Cardiac fibroblast (primary cell): ENCODE results near the gene GFAP.
"Not testable (repeated sequence)": the region's sequence is repeated elsewhere in the genome, so short reads cannot be mapped to it uniquely, and the experiment has no call there.

ENCODE experiments used
- DNase-seq, 2 donors: peaks; one replicate each; pipeline versions ENCODE4 v3.0.0 to v3.0.0-alpha.2; 2010; ENCODE audit warnings: low read depth in 2 of 2
- H3K4me3 ChIP-seq, 2 donors: replicated peaks in 1 of 2; 1 replicate in 1 of 2; 2 replicates in 1 of 2; pipeline ENCODE4 v1.5.1; 2011; ENCODE audit warnings: low read depth in 2 of 2, low read length in 2 of 2, mild to moderate bottlenecking in 2 of 2, moderate library complexity in 1 of 2
- TF ChIP-seq, protein P1 (sequence below): IDR thresholded peaks from one replicate; pipeline ENCODE4 v1.5.1; 2011; ENCODE audit warnings: low read depth, mild to moderate bottlenecking, low read length, inconsistent platforms

The GFAP gene

GRCh38 chr17:44952946-44953475 is 37.7 kb upstream of the GFAP start:
- TF ChIP-seq, protein P1, sequence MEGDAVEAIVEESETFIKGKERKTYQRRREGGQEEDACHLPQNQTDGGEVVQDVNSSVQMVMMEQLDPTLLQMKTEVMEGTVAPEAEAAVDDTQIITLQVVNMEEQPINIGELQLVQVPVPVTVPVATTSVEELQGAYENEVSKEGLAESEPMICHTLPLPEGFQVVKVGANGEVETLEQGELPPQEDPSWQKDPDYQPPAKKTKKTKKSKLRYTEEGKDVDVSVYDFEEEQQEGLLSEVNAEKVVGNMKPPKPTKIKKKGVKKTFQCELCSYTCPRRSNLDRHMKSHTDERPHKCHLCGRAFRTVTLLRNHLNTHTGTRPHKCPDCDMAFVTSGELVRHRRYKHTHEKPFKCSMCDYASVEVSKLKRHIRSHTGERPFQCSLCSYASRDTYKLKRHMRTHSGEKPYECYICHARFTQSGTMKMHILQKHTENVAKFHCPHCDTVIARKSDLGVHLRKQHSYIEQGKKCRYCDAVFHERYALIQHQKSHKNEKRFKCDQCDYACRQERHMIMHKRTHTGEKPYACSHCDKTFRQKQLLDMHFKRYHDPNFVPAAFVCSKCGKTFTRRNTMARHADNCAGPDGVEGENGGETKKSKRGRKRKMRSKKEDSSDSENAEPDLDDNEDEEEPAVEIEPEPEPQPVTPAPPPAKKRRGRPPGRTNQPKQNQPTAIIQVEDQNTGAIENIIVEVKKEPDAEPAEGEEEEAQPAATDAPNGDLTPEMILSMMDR, result no peak
- no peak overlapping the region for H3K4me3 ChIP-seq
- no peak for DNase-seq

DNA sequence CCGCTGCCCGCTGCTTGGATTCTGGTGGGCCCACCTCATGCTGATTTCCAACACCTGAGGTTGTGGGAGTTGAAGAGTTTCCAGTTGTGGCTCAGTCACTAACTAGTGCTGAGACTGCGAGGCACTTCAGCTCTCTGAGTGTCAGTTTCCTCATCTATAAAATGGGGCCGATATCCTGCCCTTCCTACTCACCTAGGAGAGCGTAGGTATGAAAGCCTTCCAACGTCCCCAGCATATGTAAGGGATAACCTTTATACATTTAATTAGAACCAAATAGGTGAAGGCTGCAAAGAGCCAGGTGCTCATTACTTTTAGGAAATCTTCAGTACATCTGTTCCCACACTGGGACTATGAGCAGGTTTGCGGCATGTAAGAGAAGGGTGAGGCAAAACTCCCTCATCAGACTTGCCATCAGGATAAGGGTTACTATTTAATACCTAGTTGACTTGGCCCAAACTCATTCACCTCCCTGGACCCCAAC is 33.1 kb upstream of the GFAP start:
- H3K4me3 ChIP-seq, result peak overlapping the region; percentile 95 to 97
- TF ChIP-seq, protein P1, result no peak
- DNase-seq, result no peak

- DNase-seq, result peak; percentile 95 to 98
- TF ChIP-seq, protein P1, result peak; percentile 15
- peak within 1 kb of the TSS; percentile 95 to 97 for H3K4me3 ChIP-seq
Observed at GRCh38 chr17:44947461-44948314, 32.4 kb upstream of the GFAP start, which contains the start of gene KIF18B. Gene KIF18B, minus strand, starts transcription at chr17:44947773. Its CDS starts 11,429 bp downstream, at chr17:44936344.

- DNase-seq, H3K4me3 ChIP-seq: not testable (repeated sequence)
Observed at GRCh38 chr17:44945652-44946051, 30.4 kb upstream of the GFAP start.

GRCh38 chr17:44942456-44942855 is 27.2 kb upstream of the GFAP start:
- no peak overlapping the region for H3K4me3 ChIP-seq
- TF ChIP-seq, protein P1, result no peak
- DNase-seq, result no peak

GRCh38 chr17:44941712-44942331 is 26.5 kb upstream of the GFAP start:
- DNase-seq, result no peak
- TF ChIP-seq, protein P1, result no peak
- H3K4me3 ChIP-seq, result no peak overlapping the region

DNA sequence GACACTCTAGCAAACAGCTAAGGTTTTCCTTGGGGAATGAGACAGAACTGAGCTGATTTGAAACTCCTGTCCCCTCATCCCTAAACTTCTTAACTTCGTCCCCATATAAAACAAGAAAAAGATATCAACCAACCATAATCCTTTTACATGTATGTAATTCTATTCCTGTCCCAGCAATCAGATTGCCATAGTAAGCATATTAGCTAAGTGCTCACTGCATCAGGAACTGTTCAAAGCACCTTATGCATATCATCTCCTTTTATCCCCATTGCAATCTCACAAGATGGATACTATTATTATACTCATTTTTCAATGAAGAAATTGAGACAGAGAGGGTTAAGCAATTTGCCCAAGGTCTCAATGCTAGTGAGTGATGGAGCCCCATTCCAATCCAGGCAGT is 25.5 kb upstream of the GFAP start:
- DNase-seq, result no peak
- H3K4me3 ChIP-seq, result no peak overlapping the region
- TF ChIP-seq, protein P1, result no peak
